ENCODE results near the gene TMEM88.
A peak's percentile ranks its signal among the peaks of the same experiment; 100 is the strongest.

TMEM88 gene

GRCh38 chr17:7887482-7888183 is 32.8 kb downstream of the TMEM88 start:
- peak; percentile 96 for DNase-seq

GRCh38 chr17:7888184-7888920 is 33.5 kb downstream of the TMEM88 start, which contains the start of gene CHD3:
Gene CHD3, plus strand, starts transcription at chr17:7888789. Its CDS starts 212 bp downstream, at chr17:7889001.
- peak; percentile 50 for DNase-seq

DNA sequence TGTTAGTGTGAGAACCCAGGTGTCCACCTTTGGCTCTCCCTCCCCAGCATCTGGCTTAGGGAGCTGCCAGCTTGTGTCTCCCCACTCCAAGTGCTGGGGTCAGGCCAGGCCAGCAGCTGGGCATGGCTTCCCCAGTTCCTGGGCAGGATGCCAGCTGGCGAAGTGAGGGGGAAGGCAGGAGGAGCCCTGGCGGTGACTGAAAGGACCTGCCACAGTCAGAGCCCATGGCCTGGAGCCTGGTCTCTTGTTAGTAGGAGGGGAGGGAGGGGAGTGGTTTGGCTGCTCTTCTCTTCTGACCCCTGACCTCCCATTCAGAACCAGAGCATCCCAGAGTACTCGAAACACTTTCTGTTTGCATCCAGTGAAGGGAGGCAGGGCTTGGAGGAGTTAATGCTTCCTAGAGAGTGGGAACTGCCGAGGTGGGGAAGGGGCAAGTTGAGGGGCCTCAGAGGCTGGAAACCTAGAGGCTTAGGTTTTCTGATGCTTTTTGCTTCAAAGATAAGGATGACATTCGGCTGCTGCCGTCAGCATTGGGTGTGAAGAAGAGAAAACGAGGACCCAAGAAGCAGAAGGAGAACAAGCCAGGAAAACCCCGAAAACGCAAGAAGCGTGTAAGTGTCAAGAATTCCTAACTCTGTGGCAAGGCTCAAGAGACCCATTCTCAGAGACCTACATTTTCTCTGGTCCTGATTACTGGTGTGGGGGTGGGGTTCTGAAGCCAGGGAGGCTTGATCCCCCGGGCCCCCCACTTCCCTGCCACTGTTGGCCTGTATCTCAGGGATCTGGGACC is 34.5 kb downstream of the TMEM88 start:
- DNase-seq, result peak; percentile 51

- no peak for DNase-seq
Measured at GRCh38 chr17:7893187-7893880, 38.5 kb downstream of the TMEM88 start.

GRCh38 chr17:7894226-7894625 is 39.4 kb downstream of the TMEM88 start:
- no peak for DNase-seq

DNA sequence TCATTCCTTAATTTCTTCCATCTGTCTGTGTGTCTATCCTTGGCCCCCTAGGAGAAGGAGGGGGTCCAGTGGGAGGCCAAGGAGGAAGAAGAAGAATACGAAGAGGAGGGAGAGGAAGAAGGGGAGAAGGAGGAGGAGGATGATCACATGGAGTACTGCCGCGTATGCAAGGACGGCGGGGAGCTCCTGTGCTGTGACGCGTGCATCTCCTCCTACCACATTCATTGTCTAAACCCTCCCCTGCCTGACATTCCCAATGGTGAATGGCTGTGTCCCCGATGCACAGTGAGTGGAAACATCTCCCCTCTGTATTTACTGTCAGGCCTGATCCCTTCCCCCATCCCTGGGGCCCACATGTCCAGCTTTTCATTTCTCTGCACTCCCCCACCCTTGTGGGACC is 40.0 kb downstream of the TMEM88 start:
- DNase-seq, result no peak

DNA sequence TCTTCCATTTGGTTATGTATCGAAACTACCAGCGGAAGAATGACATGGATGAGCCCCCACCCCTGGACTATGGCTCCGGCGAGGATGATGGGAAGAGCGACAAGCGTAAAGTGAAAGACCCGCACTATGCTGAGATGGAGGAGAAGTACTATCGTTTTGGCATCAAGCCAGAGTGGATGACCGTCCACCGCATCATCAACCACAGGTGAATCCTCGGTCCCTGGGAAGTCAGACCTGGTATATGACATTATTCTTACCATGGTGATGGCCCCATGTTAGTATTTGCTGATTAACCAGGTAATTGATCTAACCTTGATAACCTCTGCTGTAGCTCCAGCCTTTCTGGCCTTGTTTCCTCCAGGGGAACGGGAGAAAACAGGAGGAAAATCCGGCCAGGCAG is 42.2 kb downstream of the TMEM88 start:
- DNase-seq, result no peak

GRCh38 chr17:7897773-7898172 is 42.9 kb downstream of the TMEM88 start:
- DNase-seq, result peak; percentile 45

GRCh38 chr17:7903154-7904103 is 48.6 kb downstream of the TMEM88 start:
- no peak for DNase-seq

Measured in CD4-positive, alpha-beta T cell treated with Interleukin-12 subunit alpha and Interleukin-12 subunit beta, for 1 hour (primary cell).